H1 (cell line): ENCODE measurements around the gene ZNF407. TPM values are rescaled to one million over a fixed set of nuclear protein-coding genes. Genes with fewer than 3 reads are reported as not detected.

ENCODE experiments used
- ATF2 ChIP-seq: IDR thresholded peaks from 2 replicates; pipeline ENCODE4 v1.6.1; 2012; ENCODE audit warnings: low read length, inconsistent platforms
- GABPA ChIP-seq: IDR thresholded peaks from 2 replicates; pipeline ENCODE4 v1.6.1; 2011; ENCODE audit warnings: mild to moderate bottlenecking, low read length, moderate library complexity, borderline replicate concordance; ENCODE audit not compliant: insufficient read depth
- JUN ChIP-seq: IDR thresholded peaks from 2 replicates; pipeline ENCODE4 v1.6.1; 2011; ENCODE audit warnings: low read depth, mild to moderate bottlenecking, improper control_type of control experiment, low read length
- RFX5 ChIP-seq: IDR thresholded peaks from 2 replicates; pipeline ENCODE4 v1.6.1; 2011; ENCODE audit warnings: low read depth, low read length, improper control_type of control experiment, borderline replicate concordance
- SIRT6 ChIP-seq: IDR thresholded peaks from one replicate; pipeline ENCODE4 v1.7.1; 2012; ENCODE audit warnings: low read length, inconsistent platforms
- polyA plus RNA-seq, 7 experiments: library from polyadenylated mRNA; depleted of rRNA in 3 of 7; stranded (reverse) in 5 of 7; unstranded in 2 of 7; fragments of >200 nt in 5 of 7; fragments of 200-250 nt in 2 of 7; gene quantifications; 1 replicate in 5 of 7; 2 replicates in 1 of 7; 4 replicates in 1 of 7; pipeline versions ENCODE4 v1.2.1 to v1.2.3, GENCODE V29; 2011 to 2013; ENCODE audit warnings: missing spikeins in 2 of 7, mixed read lengths in 2 of 7
- total RNA-seq: library from RNA; stranded (reverse); fragmentation: NEBNext Ultra II Directional; extraction: Animal tissue kit (Norgen Biotek cat#: 25700); gene quantifications from 2 replicates; pipeline ENCODE4 v1.2.1, GENCODE V29; 2021

ZNF407 gene
- total and polyA plus RNA-seq, 2 of the 8 experiments (the other 6 are each of a cell fraction or from before 2014, with no cell fraction given), result 1.5 to 6.8 TPM

DNA sequence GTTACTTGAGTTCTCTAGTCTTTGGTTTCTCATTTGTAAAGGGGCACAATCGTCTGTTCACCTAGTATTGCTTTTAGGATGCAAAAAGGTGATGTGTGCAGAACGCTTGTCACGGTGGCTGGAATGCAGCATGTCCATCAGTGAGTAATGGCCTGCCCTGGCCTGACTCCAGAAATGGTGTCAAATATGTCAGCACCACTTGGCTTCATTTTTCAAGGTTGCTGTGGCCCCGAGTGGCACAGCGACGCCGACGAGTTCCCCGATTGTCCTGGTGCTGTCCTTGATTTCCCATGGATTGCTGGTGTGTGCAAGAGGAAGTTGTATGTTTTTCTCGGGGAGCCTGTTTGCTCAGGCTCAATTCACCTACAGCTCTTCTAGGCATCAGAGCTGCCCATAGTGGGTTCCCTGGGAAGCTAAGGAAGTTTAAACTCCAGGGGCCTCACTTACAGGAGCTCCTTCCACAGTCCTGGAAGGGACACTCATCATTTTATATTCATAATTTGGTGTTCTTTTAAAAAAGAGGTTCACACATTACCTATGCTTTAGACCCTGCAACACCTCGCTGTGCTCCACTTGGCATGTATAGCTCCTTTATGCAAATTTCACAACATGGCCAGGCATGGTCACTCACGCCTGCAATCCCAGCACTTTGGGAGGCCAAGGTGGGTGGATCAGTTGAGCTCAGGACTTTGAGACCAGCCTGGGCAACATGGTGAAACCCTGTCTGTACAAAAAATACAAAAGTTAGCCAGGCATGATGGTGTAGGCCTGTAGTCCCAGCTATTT, 25.6 kb upstream of the ZNF407 start (continued):
- TF ChIP-seq GABPA, result no peak
- TF ChIP-seq RFX5, result no peak
- no peak for TF ChIP-seq JUN
- TF ChIP-seq ATF2, result no peak
- no peak for TF ChIP-seq SIRT6
